H1 (cell line): ENCODE data around the gene PPP4R1. TPM values are rescaled to one million over a fixed set of nuclear protein-coding genes. Genes with fewer than 3 reads are reported as not detected.

ENCODE experiments used
- CTCF ChIA-PET: fragments of 300-600 bp; sonication (Branson Sonifier 250); formaldehyde crosslinking; loops from one replicate; lab custom pipeline; 2021; ENCODE audit not compliant: partially characterized antibody; lab: Charles Lee
- POLR2A ChIA-PET: fragments of 300-600 bp; sonication (Branson Sonifier 250); formaldehyde crosslinking; loops from one replicate; lab custom pipeline; 2021; ENCODE audit warnings: inconsistent platforms; ENCODE audit not compliant: partially characterized antibody; lab: Charles Lee
- DNase-seq, 2 experiments: peaks; one replicate each; pipeline versions ENCODE4 v3.0.0 to v3.0.0-alpha.2; 2010 to 2022; ENCODE audit warnings: low spot score in 2 of 2, low read depth in 1 of 2, mixed read lengths in 1 of 2
- FAIRE-seq: peaks from 2 replicates; lab custom pipeline; 2011; peaks lifted over from hg19 to GRCh38; lab: Jason Lieb, UNC
- H2AFZ ChIP-seq: 2 replicates; pipeline ENCODE4 v1.8.1; 2012; ENCODE audit warnings: low read length, inconsistent platforms
- H2AK5ac ChIP-seq: 2 replicates; pipeline ENCODE4 v1.6.1; 2013; ENCODE audit warnings: low read depth, low read length
- H2BK120ac ChIP-seq: replicated peaks from 2 replicates; pipeline ENCODE3; 2013; ENCODE audit warnings: low read depth, low read length, inconsistent platforms
- H2BK12ac ChIP-seq: 2 replicates; pipeline ENCODE4 v1.6.1; 2013; ENCODE audit warnings: low read depth, low read length
- H2BK15ac ChIP-seq: 2 replicates; pipeline ENCODE4 v1.6.1; 2013; ENCODE audit warnings: low read length
- H2BK20ac ChIP-seq: 2 replicates; pipeline ENCODE4 v1.6.1; 2013; ENCODE audit warnings: low read length
- H2BK5ac ChIP-seq: 2 replicates; pipeline ENCODE4 v1.6.1; 2013; ENCODE audit warnings: low read depth, low read length
- H3K14ac ChIP-seq: 2 replicates; pipeline ENCODE4 v1.6.1; 2013; ENCODE audit warnings: inconsistent platforms; ENCODE audit not compliant: insufficient read length
- H3K18ac ChIP-seq: 2 replicates; pipeline ENCODE4 v1.6.1; 2013; ENCODE audit warnings: low read length; ENCODE audit errors: extremely low read depth
- H3K23ac ChIP-seq: 2 replicates; pipeline ENCODE4 v1.6.1; 2013; ENCODE audit warnings: inconsistent platforms; ENCODE audit not compliant: insufficient read length
- H3K23me2 ChIP-seq: 2 replicates; pipeline ENCODE4 v1.6.1; 2013; ENCODE audit warnings: low read depth, low read length
- H3K27ac ChIP-seq: 2 replicates; pipeline ENCODE4 v1.6.1; 2011; ENCODE audit warnings: low read depth, low read length, inconsistent platforms
- H3K27me3 ChIP-seq, 4 experiments: replicated peaks in 1 of 4; 1 replicate in 1 of 4; 2 replicates in 3 of 4; pipeline versions ENCODE4 v1.6.1 to v1.8.1; 2011 to 2013; ENCODE audit warnings: low read length in 3 of 4, mild to moderate bottlenecking in 3 of 4, inconsistent platforms in 2 of 4, mixed read lengths in 2 of 4, moderate library complexity in 1 of 4; ENCODE audit not compliant: control insufficient read depth in 3 of 4, insufficient read depth in 3 of 4; ENCODE audit errors: extremely low read depth in 1 of 4
- H3K36me3 ChIP-seq, 4 experiments: 2 replicates each; pipeline versions ENCODE4 v1.6.1 to v1.8.1; 2011 to 2013; ENCODE audit warnings: mild to moderate bottlenecking in 4 of 4, low read length in 3 of 4, moderate library complexity in 2 of 4, control low read depth in 1 of 4, inconsistent platforms in 1 of 4; ENCODE audit not compliant: insufficient read depth in 4 of 4, control insufficient read depth in 2 of 4
- H3K4ac ChIP-seq: replicated peaks from 2 replicates; pipeline ENCODE3; 2013; ENCODE audit warnings: low read length, low read depth, mixed read lengths, inconsistent platforms; ENCODE audit not compliant: insufficient read length
- H3K4me1 ChIP-seq, 4 experiments: replicated peaks in 1 of 4; 1 replicate in 1 of 4; 2 replicates in 3 of 4; pipeline versions ENCODE4 v1.6.1 to v1.8.1; 2011 to 2013; ENCODE audit warnings: low read length in 3 of 4, inconsistent platforms in 2 of 4, mixed read lengths in 1 of 4; ENCODE audit not compliant: insufficient read depth in 4 of 4, control insufficient read depth in 3 of 4
- H3K4me2 ChIP-seq, 2 experiments: 2 replicates each; pipeline versions ENCODE4 v1.6.1 to v1.8.1; 2011 to 2013; ENCODE audit warnings: low read depth in 2 of 2, low read length in 2 of 2, control low read depth in 1 of 2, inconsistent platforms in 1 of 2, mild to moderate bottlenecking in 1 of 2; ENCODE audit not compliant: insufficient read depth in 1 of 2
- H3K4me3 ChIP-seq, 4 experiments: fragments of 200-600, 300-600 bp in 1 of 4; sonication (generic), shearing (Covaris generic), sonication (Bioruptor Twin) in 1 of 4; 2 replicates each; pipeline versions ENCODE4 v1.5.1 to v1.8.1; 2011 to 2016; ENCODE audit warnings: low read length in 4 of 4, low read depth in 3 of 4, control low read depth in 2 of 4, inconsistent platforms in 2 of 4, mild to moderate bottlenecking in 2 of 4, mixed read lengths in 1 of 4, moderate library complexity in 1 of 4; ENCODE audit not compliant: insufficient read depth in 2 of 4; ENCODE audit errors: extremely low read depth in 1 of 4
- H3K56ac ChIP-seq: replicated peaks from 2 replicates; pipeline ENCODE3; 2013; ENCODE audit warnings: low read depth, mild to moderate bottlenecking, mixed read lengths, low read length, inconsistent platforms; ENCODE audit not compliant: insufficient read length
- H3K79me1 ChIP-seq: 2 replicates; pipeline ENCODE4 v1.6.1; 2013; ENCODE audit warnings: low read depth, low read length, control low read depth
- H3K79me2 ChIP-seq, 2 experiments: 2 replicates each; pipeline versions ENCODE4 v1.6.1 to v1.8.1; 2012 to 2013; ENCODE audit warnings: low read length in 2 of 2, mild to moderate bottlenecking in 2 of 2, inconsistent platforms in 1 of 2; ENCODE audit not compliant: insufficient read depth in 2 of 2, control insufficient read depth in 1 of 2
- H3K9ac ChIP-seq, 4 experiments: replicated peaks in 1 of 4; 1 replicate in 1 of 4; 2 replicates in 3 of 4; pipeline versions ENCODE4 v1.6.1 to v1.8.1; 2011 to 2013; ENCODE audit warnings: low read depth in 3 of 4, low read length in 3 of 4, control low read depth in 2 of 4, mild to moderate bottlenecking in 2 of 4, moderate library complexity in 2 of 4, inconsistent platforms in 1 of 4; ENCODE audit errors: extremely low read depth in 1 of 4
- H3K9me3 ChIP-seq, 2 experiments: 2 replicates each; pipeline versions ENCODE4 v1.6.1 to v1.8.1; 2012 to 2013; ENCODE audit warnings: mild to moderate bottlenecking in 2 of 2, moderate library complexity in 2 of 2, control low read depth in 1 of 2, inconsistent platforms in 1 of 2, low read depth in 1 of 2, low read length in 1 of 2, mixed read lengths in 1 of 2; ENCODE audit not compliant: insufficient read depth in 2 of 2
- H4K20me1 ChIP-seq, 2 experiments: replicated peaks in 1 of 2; 2 replicates each; pipeline versions ENCODE3 to v1.8.1; 2011 to 2013; ENCODE audit warnings: inconsistent platforms in 2 of 2, low read length in 2 of 2, mild to moderate bottlenecking in 1 of 2; ENCODE audit not compliant: insufficient read depth in 2 of 2, control insufficient read depth in 1 of 2
- H4K5ac ChIP-seq: 2 replicates; pipeline ENCODE4 v1.6.1; 2013; ENCODE audit warnings: low read length, low read depth, mixed read lengths, inconsistent platforms; ENCODE audit not compliant: insufficient read length
- H4K8ac ChIP-seq: 2 replicates; pipeline ENCODE4 v1.8.0; 2013; ENCODE audit warnings: mild to moderate bottlenecking, moderate library complexity, low read length, inconsistent platforms; ENCODE audit not compliant: insufficient read depth; ENCODE audit errors: extremely low read depth
- H4K91ac ChIP-seq: replicated peaks from 2 replicates; pipeline ENCODE3; 2013; ENCODE audit warnings: low read length, mixed read lengths, inconsistent platforms; ENCODE audit not compliant: insufficient read length
- CHD2 ChIP-seq: IDR thresholded peaks from 2 replicates; pipeline ENCODE4 v1.6.1; 2012; ENCODE audit warnings: low read length, improper control_type of control experiment
- CTBP2 ChIP-seq: IDR thresholded peaks from 2 replicates; pipeline ENCODE4 v1.7.0; 2011; ENCODE audit warnings: borderline replicate concordance, mild to moderate bottlenecking, moderate library complexity, mixed read lengths, low read length; ENCODE audit not compliant: insufficient read depth, insufficient read length
- EGR1 ChIP-seq: IDR thresholded peaks from 2 replicates; pipeline ENCODE4 v1.6.1; 2011; ENCODE audit warnings: low read depth, low read length, borderline replicate concordance
- JUND ChIP-seq: IDR thresholded peaks from 2 replicates; pipeline ENCODE4 v1.6.1; 2011; ENCODE audit warnings: mild to moderate bottlenecking, improper control_type of control experiment, low read length
- MAFK ChIP-seq: IDR thresholded peaks from 2 replicates; pipeline ENCODE4 v1.6.1; 2012; ENCODE audit warnings: low read depth, mild to moderate bottlenecking, improper control_type of control experiment, low read length
- MAX ChIP-seq: IDR thresholded peaks from 2 replicates; pipeline ENCODE4 v1.6.1; 2012; ENCODE audit warnings: inconsistent platforms
- RFX5 ChIP-seq: IDR thresholded peaks from 2 replicates; pipeline ENCODE4 v1.6.1; 2011; ENCODE audit warnings: low read depth, low read length, improper control_type of control experiment, borderline replicate concordance
- RXRA ChIP-seq: IDR thresholded peaks from 2 replicates; pipeline ENCODE4 v1.6.1; 2011; ENCODE audit warnings: low read depth, mild to moderate bottlenecking, low read length, moderate library complexity; ENCODE audit not compliant: insufficient read depth
- SAP30 ChIP-seq: fragments of 300-600 bp; sonication (generic); IDR thresholded peaks from 2 replicates; pipeline ENCODE4 v1.7.1; 2012; ENCODE audit warnings: low read length, moderate library complexity, mild to moderate bottlenecking, inconsistent platforms; ENCODE audit not compliant: insufficient read depth, insufficient replicate concordance
- SUZ12 ChIP-seq: fragments of 200-600 bp; sonication (generic); IDR thresholded peaks from 2 replicates; pipeline ENCODE4 v1.6.1; 2012; ENCODE audit warnings: mild to moderate bottlenecking, inconsistent platforms, low read length, moderate library complexity, mixed read lengths
- USF2 ChIP-seq: IDR thresholded peaks from 2 replicates; pipeline ENCODE4 v1.6.1; 2011; ENCODE audit warnings: low read length, improper control_type of control experiment
- YY1 ChIP-seq: IDR thresholded peaks from 2 replicates; pipeline ENCODE4 v1.6.1; 2011; ENCODE audit warnings: low read depth, mild to moderate bottlenecking, low read length
- WGBS, 2 experiments: shearing (Covaris generic) in 1 of 2; methylation state at CpG; one replicate each; pipeline versions ENCODE4 v1.1.6 to v1.1.7; 2013 to 2015; ENCODE audit warnings: low lambda C conversion rate in 2 of 2, mixed read lengths in 2 of 2, inconsistent platforms in 1 of 2, low coverage in 1 of 2, missing lambda C conversion rate in 1 of 2; ENCODE audit not compliant: insufficient replicate concordance in 2 of 2, insufficient coverage in 1 of 2, insufficient read length in 1 of 2; ENCODE audit errors: extremely low coverage in 1 of 2, missing lambda C conversion rate in 1 of 2; 5-methylcytosine and 5-hydroxymethylcytosine counted together
- polyA plus RNA-seq, 7 experiments: library from polyadenylated mRNA; depleted of rRNA in 3 of 7; stranded (reverse) in 5 of 7; unstranded in 2 of 7; fragments of >200 nt in 5 of 7; fragments of 200-250 nt in 2 of 7; gene quantifications; 1 replicate in 5 of 7; 2 replicates in 1 of 7; 4 replicates in 1 of 7; pipeline versions ENCODE4 v1.2.1 to v1.2.3, GENCODE V29; 2011 to 2013; ENCODE audit warnings: missing spikeins in 2 of 7, mixed read lengths in 2 of 7
- total RNA-seq: library from RNA; stranded (reverse); fragmentation: NEBNext Ultra II Directional; extraction: Animal tissue kit (Norgen Biotek cat#: 25700); gene quantifications from 2 replicates; pipeline ENCODE4 v1.2.1, GENCODE V29; 2021

Gene PPP4R1
- total and polyA plus RNA-seq, 2 of the 8 experiments (the other 6 are each of a cell fraction or from before 2014, with no cell fraction given) = 67.4 to 96.1 TPM

- Histone ChIP-seq H3K23me2 (no peaks in the 10 kb centered on the region), H2BK15ac (no peak overlapping the region), H4K5ac (no peak overlapping the region), H3K4ac (no peak overlapping the region), H3K9ac (no peak overlapping the region), H4K20me1 (no peaks in the 10 kb centered on the region), H3K36me3 (peaks cover 3 to 24% (median 12%) of the 10 kb centered on the region in 4 experiments), H3K27ac (no peak overlapping the region), H3K4me3 (no peak overlapping the region), H3K14ac (no peak overlapping the region), H3K56ac (no peak overlapping the region), H2BK5ac (no peak overlapping the region), H3K23ac (no peak overlapping the region), H2BK120ac (no peak overlapping the region), H3K27me3 (no peaks in the 10 kb centered on the region), H2BK12ac (no peak overlapping the region), H4K8ac (no peak overlapping the region)
- 91% methylated on average over 7 of the region's 7 CpGs; no CpG with 5 or more reads in 1 of the 2 experiments for WGBS, 2 experiments
- FAIRE-seq = no peak
- DNase-seq = no peak
- CTCF ChIA-PET = interaction anchor here (0.6 to 1.6 kb wide), 3 partner anchors 84 to 232 kb away, joined by 3 to 4 read pairs (median 3); no protein-coding TSS in a partner anchor
- TF ChIP-seq EGR1 (no peak), JUND (no peak), RXRA (no peak), CHD2 (no peak), YY1 (no peak), MAFK (no peak), SUZ12 (no peak), MAX (no peak), CTBP2 (no peak), SAP30 (no peak), USF2 (no peak), RFX5 (no peak)
- TF ChIP-seq, all 59 proteins: peak for 0
- no peak overlapping the region for H2AK5ac ChIP-seq
- H4K91ac ChIP-seq = no peak overlapping the region
- no peak overlapping the region for H3K4me2 ChIP-seq
- no peak overlapping the region for H2AFZ ChIP-seq
- H3K79me2 ChIP-seq = no peaks in the 10 kb centered on the region
- H3K9me3 ChIP-seq = 0 out of 4 replicates have a peak, but pooled peaks cover 0 to 3% of the 10 kb centered on the region in 2 experiments
- no peaks in the 10 kb centered on the region for H3K79me1 ChIP-seq
- POLR2A ChIA-PET = no interaction called here
- H3K18ac ChIP-seq = no peak overlapping the region
- no peak overlapping the region for H2BK20ac ChIP-seq
- no peaks in the 10 kb centered on the region for H3K4me1 ChIP-seq
Measured at GRCh38 chr18:9521770-9522169, 92.6 kb downstream of the PPP4R1 start.
